ENCODE results near the gene MSANTD1.

GRCh38 chr4:3240936-3241522 lies 7.9 kb upstream of the MSANTD1 start:
- TF ChIP-seq CTCF (IDR thresholded peaks at IDR 0.05; ENCODE audit: low read depth, low read length, missing input control) (no peak), MAX (IDR thresholded peaks at IDR 0.05) (no peak), NR2F2 (IDR thresholded peaks at IDR 0.05) (no peak), HNF4G (IDR thresholded peaks at IDR 0.05) (no peak), TAF1 (conservative IDR thresholded peaks at IDR 0.05) (no peak), YY1 (IDR thresholded peaks at IDR 0.05) (no peak), ATF3 (IDR thresholded peaks at IDR 0.05) (no peak), JUND (IDR thresholded peaks at IDR 0.05) (no peak), REST (IDR thresholded peaks at IDR 0.05) (no peak), FOXA1 (IDR thresholded peaks at IDR 0.05) (no peak), EGR1 (IDR thresholded peaks at IDR 0.05; ENCODE audit: low read depth in 2 of 2) (no peak)
